GM18519 (cell line): ENCODE data around the gene ENAH.
"Not testable (repeated sequence)": the region's sequence is repeated elsewhere in the genome, so short reads cannot be mapped to it uniquely, and the experiment has no call there.

ENCODE experiments used
- ATAC-seq: cut with Tn5 transposase; IDR thresholded peaks from one replicate; pipeline ENCODE4 v1.9.1; 2021; ENCODE audit warnings: mild to moderate bottlenecking, moderate library complexity; ENCODE audit not compliant: unreplicated experiment, low FRiP score

Gene ENAH

GRCh38 chr1:225652729-225653462 is at the start of gene ENAH:
Gene ENAH (minus strand): TSS chr1:225653123. CDS start chr1:225652690, 433 bp downstream.
- no peak for ATAC-seq

- ATAC-seq: no peak
These were observed 48.1 kb upstream of the ENAH start for GRCh38 chr1:225700889-225701465.

DNA sequence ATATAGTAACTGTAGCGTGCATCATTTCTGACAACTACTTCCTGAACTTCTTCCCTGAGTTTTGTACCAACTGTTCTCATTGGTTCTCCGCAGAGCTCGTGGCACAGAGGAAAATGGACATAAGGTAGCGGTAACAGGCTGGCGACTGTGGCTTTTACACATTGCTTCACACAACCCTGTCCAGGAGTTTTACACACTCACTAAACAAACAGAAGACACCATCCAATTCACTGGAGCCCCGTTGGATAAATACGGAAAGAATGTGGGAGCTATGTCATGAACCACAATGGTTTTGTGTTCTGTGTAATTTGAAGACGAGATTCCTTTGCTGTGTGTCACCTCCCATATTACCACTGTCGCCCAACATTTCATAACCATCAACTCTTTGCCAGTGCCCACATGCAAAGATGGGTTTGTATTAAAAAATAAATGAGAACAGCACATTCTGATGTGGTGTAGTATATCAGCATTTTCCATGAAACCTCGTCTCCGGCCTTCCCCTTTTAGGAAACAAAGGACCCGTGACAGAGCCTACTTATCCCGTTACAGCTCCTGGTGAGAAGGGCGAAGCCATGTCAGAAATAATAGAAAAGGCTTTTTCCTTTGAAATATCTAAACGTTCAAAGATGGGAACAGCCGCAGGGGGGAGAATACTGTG is 47.4 kb upstream of the ENAH start:
- ATAC-seq: no peak

GRCh38 chr1:225699336-225699735 is 46.4 kb upstream of the ENAH start:
- no peak for ATAC-seq

DNA sequence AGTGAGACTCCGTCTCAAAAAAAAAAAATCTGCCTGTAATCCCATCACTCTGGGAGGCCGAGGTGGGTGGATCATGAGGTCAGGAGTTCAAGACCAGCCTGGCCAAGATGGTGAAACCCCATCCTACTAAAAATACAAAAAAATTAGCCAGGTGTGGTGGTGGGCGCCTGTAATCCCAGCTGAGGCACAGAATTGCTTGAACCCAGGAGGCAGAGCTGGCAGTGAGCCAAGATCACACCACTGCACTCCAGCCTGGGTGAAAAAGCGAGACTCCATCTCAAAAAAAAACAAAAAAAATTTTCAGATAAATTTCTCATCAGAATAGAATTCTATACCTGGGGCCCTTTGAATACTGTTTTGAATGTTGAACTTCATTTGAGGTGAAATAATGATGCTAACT is 45.3 kb upstream of the ENAH start:
- ATAC-seq: not testable (repeated sequence)

DNA sequence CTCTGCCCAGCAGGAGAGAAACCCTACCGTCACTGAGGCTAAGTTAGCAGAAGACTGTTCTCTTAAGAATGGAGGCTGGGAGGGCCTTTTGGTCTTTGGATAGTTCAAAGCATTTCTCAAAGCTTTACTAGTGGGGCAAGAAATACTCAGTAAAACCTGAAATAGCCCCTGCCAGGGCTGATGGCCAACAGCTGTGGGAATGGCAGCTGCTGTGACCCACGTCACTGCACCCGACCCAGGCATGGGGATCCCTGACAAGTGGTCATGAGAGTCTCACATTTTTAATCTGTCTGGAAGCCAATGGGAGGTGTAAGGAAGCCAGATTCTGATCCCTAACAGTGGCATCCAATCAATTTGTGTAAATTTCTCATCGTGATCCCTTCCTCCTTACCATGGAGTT is 44.5 kb upstream of the ENAH start:
- no peak for ATAC-seq

GRCh38 chr1:225695578-225696337 is 42.8 kb upstream of the ENAH start:
- ATAC-seq: no peak

GRCh38 chr1:225694151-225694603 is 41.3 kb upstream of the ENAH start:
- no peak for ATAC-seq

- not testable (repeated sequence) for ATAC-seq
These were observed 40.8 kb upstream of the ENAH start for GRCh38 chr1:225693697-225694096.

GRCh38 chr1:225693085-225693696 is 40.3 kb upstream of the ENAH start:
- no peak for ATAC-seq

DNA sequence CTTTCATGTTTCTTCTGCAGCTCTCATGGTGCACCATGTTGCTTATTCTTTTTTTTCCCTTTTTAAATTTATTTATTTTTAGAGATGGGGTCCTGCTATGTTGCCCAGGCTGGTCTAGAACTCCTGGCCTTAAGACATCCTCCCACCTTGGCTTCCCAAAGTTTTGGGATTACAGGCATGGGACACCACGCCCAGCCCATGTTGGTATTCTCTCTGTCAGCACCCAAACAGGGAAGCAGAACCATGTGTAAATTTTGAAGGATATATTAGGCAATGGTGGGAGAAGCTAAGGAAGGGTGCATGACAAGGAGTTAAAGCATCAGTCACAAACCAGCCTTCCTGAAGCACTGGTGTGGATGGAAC is 39.6 kb upstream of the ENAH start:
- ATAC-seq: no peak

- ATAC-seq: no peak
These were observed 39.1 kb upstream of the ENAH start for GRCh38 chr1:225691861-225692516.

DNA sequence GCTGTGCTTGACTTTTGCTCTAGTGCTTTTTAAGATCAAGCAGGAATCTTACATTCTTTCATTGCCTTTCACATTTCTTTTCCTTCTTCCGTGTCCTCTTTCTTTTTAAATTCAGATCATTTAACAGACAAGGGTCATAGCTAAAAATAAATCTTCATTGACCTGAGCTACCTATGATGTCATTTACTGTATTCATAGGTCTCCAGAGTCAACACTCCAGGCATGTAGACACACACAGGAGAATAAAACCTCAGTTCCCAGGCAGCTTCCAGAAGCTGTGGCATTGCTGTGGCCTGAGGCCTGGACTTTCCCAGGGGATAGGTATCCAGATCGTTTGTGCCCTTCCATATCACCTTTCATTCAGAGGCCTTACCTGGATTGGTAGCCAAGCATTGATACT is 38.5 kb upstream of the ENAH start:
- ATAC-seq: no peak

DNA sequence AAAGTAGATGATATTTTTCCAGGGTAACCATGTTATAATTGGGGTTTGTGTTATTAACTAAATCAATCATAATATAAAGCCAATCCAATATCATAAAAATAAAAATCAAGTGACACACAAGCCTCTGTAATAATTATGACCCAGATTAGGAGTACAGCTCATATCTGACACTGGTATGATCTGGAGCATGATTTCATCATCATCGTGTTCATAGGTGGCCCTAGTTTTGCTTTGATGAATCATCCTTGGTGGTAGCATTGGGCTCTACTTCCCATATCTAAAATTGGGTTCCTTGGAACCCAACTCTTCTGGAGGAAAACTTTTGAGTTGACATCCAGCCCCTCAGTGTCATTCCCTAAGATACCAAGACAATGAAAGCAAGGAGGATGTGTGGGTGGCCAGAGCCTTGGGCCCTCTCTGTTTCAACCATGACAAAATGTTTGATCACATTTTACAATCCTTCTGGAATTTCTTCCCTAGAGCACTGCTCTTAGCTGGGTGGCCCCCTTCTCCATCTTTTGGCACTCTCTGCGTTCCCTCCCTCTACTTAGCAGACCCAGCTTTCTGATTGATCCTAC is 37.0 kb upstream of the ENAH start:
- no peak for ATAC-seq

DNA sequence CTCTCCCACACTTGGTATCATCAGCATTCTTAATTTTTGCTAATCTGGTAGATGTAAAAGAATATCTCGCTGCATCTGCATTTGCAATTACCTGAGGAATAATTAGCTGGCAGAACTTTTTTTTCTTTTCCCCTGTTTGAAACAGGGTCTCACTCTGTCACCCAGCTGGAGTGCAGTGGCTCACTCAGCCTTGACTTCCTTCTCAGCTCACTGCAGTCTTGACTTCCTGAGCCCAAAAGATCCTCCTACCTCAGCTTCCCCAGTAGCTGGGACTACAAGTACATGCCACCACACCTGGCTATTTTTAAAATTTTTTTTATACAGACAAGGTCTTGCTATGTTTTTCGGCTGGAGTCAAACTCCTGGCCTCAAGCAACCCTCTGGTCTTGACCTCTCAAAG is 35.4 kb upstream of the ENAH start:
- ATAC-seq: no peak

DNA sequence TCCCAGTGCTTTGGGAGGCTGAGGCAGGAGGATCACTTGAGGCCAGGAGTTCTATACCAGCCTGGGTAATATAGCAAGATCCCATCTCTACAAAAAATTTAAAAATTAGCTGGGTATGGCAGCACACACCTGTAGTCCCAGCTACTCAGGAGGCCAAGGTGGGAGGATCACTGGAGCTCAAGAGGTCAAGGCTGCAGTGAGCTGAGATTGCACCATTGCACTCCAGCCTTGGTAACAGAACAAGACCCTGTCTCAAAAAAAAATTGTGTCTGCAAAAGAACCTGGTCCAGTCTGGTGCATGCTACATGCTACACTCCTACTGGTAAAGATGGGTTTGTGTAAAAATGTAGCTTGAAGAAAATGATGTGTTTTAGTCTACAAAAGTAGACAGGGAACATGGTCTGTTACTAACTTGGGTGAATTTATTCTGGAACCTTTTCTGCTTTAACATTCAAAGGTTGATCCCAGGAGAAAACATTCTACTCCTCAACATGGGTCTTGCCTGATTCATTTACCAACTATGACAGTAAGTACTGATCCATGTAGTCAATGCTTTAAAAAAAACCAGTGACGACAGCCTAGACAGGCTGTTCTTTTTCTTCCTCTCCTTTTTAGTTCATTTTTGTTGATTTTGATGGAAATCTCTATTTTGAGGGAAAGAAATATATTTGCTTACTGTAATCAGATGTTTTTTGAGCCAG is 32.7 kb upstream of the ENAH start:
- ATAC-seq: no peak

DNA sequence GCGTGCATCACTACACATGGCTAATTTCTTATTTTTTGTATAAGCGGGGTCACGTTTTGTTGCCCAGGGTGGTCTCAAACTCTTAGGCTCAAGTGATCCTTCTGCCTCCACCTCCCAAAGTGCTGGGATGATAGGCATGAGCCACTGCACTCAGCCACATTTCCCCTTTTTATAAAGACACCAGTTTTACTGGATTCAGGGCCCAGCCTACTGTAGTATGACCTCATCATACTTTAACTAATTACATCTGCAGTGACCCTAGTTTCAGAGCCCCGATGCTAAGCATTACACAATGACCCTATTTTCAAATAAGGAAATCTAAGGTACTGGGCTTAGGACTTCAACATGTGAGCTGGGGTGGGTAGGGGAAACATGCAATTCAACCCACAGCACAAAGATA is 31.8 kb upstream of the ENAH start:
- no peak for ATAC-seq

- no peak for ATAC-seq
These were observed 28.3 kb upstream of the ENAH start for GRCh38 chr1:225681231-225681630.

GRCh38 chr1:225678545-225678944 is 25.6 kb upstream of the ENAH start:
- ATAC-seq: no peak
